AG20443 (cell line): Measurements from ENCODE around the gene VTI1A.
"Not testable (repeated sequence)": the region's sequence is repeated elsewhere in the genome, so short reads cannot be mapped to it uniquely, and the experiment has no call there.

Experiments
- DNase-seq: peaks from one replicate; pipeline ENCODE4 v3.0.0; 2012; ENCODE audit warnings: low spot score, mixed read lengths

The VTI1A gene

DNA sequence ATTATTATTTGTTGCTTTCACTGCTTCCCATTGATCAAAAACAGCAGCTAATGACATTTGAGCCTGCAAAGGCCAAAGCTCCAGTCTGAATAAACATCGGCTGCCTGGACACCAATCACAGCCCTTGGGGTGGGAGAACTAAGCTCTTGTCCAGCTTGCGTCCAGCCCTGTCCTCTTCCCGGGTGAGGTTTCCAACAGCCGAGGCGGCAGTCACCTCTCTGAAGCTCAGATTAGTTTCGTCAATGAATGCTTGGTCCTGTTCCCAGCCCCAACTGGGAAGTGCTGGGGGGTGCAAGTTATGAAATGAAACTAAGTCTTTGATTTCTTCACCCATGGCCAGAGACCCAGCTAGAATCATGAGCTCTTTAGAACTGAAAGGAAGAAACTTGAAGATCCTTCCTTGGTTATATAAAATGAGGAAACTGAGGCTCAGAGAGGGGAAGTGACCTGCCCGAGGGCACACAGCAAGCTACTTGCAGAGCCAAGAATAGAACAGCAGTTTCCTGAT lies 389.0 kb downstream of the VTI1A start:
- peak; percentile 29 for DNase-seq

DNA sequence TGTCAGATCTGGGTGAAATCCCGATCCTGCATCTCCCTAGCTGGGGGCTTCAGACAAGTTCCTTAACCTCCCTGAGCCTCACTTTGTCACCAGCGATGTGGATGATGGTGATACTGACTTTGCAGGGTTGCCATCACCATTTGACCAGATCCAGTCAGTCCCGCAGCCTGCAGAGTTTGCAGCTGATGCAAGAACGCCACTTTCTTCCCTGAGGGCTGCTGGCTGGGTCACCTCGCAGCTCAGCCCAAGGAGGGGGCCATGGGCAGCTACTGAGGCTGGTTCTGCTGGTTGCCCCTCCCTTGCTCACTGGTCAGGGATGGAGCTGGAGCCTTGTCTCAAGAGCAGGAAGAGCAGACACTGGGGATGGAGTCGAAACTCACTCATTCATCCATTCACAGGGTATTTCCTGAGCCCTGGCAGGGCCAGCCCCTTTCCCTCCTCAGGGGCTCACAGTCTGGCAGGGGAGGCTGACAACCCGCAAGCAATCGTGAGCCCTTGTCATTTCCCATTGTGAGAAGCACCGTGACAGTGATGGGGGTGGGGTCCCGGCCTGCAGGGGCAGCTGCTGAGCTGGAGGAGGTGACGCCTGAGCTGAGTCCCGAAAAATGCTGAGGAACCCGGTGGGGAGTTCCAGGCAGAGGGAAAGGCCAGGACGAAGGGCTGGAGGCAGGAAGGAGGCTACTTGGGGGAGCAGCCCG lies 391.9 kb downstream of the VTI1A start:
- DNase-seq = no peak

DNA sequence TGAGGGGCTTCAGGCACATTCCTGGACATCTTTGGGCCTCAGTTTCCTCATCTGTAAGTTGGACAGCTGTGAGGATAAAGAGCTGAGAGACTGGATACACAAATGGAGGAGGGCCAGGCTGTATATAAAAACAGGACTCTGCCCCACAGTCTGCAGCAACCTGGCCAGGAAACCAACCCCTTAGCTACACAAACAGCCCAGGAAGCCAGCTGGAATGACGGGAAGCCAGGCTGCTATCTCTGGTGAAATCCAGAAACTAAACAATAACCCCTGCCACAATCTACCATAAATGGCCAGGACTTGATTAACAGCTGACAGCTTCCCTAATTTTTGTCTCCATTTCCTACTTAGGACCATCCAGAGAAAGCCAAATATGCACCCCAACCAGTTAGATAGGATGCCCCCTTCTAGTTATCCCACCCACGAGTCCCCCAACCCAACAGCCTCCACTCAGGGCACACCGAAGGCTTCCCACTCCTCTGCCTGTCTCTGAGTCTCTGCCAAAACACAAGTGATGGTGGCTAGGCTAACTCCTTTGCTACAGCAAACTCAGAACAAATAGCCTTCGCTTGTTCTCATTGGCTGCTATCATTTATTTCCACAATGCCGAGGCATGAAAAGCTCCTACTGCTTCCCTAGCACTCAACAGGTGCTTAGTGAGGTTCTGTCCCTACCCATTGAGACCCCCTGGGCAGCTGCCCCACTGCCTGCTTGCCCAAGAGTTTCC lies 393.1 kb downstream of the VTI1A start:
- no peak for DNase-seq

DNA sequence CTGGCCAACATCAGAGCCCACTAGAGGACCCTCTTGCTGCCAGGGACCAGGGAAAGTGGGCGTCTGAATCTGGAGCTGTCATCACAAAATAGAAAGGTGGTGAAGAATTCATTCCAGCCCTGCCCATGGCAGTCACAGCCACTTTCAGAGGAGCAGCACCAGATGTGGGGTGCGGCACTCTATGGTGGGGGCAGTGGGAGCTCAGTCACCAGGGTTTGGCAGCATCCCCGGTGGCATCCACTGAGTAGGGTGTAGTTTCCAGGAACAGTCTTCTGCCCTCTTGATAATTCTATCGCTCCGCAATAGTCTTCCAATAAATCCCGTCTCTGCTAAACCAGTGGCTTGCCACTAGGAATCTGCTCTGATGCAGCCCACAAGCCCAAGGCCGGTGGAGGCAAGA lies 394.5 kb downstream of the VTI1A start:
- DNase-seq = peak; percentile 42

DNA sequence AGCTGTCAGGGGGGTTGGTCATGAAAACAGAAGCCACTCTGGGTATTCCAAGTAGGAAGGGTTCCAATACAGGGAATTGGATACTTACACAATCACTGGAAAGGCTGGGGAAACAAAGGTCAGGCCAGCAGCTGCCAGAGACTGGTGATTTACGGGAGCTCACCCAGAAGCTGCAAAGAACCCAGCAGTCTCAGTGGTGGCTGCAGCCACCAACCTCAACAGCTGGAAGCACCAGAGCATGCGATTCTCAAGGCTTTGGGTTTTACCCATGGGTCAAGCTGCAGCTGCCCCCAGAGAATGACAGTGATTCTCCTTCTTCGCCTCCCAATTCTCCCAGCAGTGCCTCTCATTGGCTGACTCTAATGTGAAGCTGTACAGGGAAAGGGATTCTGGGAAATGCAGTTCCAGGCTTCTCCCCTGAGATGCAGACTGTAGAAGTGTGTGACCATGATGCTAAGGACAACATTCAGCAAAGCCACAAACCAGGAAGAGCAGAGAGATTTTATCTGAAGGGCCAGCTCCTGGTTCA lies 395.9 kb downstream of the VTI1A start:
- peak; percentile 30 for DNase-seq

DNA sequence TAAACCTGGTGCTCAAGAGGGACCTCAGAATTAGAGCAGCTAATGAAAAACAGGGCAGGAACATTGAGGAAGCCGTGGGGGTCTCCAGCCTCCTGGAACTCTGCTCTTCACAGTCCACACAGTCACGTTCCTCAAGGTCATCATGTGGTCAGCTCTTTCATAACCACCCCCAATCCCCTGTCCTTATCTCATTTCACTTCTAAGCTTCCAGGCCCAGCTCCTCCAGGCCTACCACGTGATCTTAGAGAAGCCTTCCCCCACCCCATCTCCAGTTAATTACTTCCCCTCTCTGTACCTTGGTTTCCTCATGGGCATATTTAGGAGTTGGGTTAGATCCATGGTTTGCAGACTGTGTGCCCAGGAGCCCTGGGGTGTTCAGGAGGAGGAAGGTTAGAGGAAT lies 396.6 kb downstream of the VTI1A start:
- DNase-seq = no peak

DNA sequence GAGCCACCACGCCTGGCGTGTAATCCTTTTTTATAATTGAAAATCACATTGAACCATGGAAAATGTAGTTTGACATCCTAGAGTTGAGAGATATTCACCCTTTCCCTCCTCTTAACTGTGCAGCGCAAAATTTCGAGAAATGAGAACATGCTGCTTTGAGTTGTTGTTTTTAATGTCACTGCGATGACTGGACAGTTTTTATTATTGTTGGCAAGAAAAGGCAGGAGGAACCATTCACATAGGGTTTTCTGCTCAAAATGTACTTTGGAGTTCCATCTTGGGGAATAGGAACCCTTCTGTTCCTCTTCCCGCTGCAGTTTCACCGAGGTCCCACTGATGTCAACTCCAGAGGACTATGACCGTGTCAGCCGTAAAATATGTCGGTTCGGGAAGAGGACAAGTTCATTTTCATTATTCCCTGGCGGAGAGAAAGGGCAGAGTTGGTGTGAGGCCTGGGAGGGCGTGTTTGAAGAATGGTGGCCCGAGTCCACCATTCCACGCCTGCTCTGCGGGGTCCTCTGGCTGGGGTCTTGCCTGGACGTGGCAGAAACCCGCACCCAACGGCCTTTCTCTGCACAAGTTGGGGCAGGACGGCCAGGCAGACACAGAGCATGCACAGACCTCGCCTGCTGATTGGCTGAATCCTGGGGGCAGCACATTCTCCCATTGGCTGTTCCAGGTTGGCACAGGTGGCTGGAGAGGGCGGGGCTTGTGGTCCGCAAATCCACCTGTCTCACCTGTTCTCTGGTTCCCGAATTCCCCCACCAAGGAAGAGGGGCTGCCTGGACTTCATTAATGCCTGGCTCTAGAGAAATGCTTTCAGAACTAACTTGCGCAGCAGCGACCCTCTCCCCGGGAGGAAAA lies 397.9 kb downstream of the VTI1A start:
- no peak for DNase-seq

DNA sequence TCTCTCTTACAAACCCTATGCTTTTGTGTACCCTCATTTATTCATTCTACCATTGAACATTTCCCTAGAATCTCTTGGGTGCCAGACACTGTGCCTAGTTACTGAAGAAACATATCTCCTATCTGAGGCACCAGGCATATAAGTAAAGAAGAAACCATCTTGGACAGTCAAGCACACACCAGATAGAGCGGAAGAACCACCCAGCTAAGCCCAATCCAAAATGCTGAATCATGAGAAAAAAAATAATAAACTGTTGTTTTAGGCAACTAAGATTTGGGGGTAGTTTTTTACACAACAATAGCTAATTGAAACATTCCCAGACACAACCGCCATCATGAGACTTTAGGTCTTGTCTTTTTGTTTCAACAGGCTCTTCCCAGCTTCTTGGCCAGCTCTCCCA lies 400.8 kb downstream of the VTI1A start:
- DNase-seq = no peak

DNA sequence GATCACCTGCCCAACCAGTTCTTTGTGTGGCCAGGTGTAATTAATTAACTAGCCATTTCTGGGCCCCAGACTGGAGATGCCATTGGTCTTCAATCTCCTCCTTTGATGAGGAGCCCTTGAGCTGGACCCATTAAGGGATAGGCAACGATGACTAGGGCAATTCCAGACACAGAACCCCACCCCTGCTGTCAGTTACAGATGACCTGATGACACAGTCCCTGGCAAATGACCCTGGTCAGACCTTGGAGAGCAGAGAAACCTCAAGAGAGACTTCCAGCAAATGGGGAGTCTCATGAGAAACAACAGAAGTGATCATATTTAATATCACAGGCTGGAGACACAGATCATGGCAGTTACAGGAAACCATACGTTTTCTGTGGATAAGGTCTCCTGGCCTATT lies 401.2 kb downstream of the VTI1A start:
- no peak for DNase-seq

DNA sequence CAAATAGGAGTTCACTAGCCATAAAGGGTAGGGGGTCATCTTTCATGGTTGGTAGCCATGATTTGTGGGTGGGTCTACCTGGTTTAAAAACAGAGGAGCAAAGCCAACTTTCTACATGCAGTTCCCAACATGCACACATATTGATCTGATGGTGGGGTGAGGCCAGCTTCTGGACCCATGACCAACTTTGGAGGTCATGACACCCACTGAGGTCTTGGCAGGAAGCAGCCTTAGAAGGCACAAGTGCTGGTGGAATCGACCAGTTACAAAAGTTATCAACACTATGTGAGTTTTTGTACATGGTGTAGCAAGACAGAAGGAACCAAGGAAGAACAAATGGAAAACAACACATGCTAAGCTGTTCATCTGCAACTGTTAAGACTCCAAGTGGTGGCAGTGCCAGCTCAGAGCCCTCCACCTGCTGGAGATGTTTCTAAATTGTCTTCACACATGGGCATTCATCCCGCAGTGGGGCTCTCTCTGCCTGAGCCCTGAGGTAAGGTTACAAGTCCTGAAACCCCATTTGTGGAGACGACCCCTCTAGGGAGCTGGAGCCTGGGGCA lies 401.9 kb downstream of the VTI1A start:
- DNase-seq = no peak

DNA sequence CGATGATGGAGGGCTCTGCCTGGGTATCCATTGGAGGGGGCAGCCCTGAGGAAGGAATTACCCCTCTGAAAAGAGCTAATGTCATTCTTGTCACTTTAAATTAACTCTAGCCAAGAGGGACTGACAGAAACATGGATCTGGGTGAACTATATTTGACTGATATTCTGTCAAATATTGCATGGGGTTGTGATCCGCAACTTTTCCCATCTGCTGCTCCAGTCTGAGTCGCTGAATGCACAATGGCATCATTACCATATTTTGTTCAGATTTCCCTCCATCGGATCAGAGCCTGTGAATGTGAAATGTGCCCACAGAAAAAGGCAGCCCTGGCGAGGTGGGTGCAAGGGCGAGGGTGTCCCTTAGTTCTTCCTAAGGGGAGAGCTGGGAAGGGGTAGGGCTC lies 402.5 kb downstream of the VTI1A start:
- DNase-seq = no peak

DNA sequence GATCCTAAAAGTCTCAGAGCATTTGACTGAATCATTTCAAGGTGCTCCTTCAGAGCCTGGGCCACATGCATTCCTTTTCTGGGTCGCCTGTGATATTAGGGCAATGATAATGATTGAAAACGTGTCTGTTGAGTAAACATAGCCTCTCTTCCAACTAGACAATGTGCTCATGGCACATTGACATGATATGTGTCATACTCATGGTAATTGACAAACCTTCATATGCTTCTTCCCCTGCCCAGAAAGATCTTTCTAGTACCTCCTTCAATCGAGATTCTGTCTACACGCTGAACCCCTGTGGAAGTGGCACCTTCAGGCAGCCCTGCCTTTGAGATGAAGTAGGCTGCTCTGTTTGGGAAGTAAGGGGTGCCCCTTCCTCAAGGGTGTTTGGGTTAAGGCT lies 404.2 kb downstream of the VTI1A start:
- DNase-seq = no peak

DNA sequence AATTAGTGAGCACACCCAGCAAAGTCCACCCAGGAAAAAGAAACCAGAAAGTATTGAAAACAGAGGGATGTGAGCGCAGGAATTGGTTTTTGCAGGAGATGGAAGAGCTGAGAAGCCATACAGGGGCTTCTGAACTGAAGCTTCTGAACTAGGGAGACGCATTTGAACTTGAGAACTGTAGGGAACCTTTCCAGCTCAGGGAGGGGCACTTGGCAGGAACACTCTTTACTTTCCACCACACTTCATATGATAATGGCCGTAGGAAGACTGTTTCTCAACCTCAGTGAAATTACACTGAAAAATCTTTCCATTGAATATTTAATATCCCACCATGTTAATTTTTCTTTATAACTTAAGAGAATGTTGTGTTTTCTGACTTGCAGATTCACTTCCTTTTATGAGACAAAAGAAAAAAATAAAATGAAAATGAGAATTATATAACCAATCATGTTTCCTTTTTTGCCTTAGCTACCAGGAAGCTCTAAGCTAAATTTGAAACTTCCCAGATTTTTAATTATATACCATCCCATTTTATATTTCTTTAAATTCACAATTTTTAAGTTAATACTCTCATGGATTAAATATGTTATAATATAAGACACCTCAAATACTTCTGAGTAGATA lies 404.7 kb downstream of the VTI1A start:
- DNase-seq = no peak

DNA sequence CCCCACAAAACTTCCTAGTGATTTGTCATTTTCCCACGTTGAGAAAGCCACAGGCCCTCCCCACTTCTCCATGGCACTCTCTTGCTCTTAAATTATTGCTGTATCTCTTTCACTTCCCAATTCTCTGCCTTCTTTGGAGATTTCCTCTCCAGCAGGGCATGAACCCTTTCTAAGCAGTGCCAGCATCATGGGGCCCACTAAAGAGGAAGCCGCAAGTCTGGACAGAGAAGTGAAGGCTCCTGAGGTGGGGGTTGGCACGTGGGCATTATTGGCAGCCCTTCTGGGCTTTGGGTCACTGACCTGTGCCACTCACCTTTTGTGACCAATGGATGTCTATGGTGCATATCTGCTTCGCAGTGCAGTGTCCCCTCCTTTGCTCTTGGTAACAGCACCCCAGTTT lies 405.3 kb downstream of the VTI1A start:
- DNase-seq = no peak

DNA sequence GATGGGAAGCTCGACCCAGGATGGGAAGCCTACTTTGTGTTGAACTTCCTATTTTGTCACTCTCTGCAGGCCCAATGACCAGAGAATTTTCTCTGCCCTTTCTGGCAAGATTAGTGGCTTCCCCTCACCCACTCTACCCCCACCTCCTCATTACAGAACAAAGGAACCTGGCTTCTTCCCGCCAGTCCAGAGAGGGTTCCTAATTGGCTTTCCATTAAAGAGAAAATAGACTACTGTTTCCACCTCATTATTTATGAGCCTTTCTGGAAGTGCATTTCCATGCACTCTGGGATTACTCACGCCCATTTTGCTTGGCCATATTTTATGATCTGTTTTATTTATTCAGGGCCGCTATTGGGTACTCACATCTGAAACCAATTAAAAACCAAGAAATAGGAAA lies 408.1 kb downstream of the VTI1A start:
- no peak for DNase-seq

DNA sequence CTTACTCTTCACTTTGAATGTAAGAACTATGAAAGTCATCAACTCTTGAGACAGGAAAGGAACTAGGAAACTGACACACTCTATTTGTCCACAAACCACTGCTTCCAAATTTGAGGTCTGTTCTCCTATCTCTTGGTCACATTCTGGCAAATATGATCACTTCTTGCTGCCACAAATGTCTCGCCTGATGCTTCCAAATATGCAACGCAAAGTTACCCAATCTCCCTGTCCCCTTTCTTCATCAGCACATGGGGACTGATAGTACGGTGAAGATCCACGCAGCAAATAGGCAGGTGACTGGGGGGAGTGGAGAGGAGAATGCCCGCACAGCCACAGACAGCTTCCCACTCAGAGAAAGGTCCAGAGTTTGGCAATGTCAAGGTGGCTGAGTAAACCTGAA lies 410.5 kb downstream of the VTI1A start:
- DNase-seq = no peak

DNA sequence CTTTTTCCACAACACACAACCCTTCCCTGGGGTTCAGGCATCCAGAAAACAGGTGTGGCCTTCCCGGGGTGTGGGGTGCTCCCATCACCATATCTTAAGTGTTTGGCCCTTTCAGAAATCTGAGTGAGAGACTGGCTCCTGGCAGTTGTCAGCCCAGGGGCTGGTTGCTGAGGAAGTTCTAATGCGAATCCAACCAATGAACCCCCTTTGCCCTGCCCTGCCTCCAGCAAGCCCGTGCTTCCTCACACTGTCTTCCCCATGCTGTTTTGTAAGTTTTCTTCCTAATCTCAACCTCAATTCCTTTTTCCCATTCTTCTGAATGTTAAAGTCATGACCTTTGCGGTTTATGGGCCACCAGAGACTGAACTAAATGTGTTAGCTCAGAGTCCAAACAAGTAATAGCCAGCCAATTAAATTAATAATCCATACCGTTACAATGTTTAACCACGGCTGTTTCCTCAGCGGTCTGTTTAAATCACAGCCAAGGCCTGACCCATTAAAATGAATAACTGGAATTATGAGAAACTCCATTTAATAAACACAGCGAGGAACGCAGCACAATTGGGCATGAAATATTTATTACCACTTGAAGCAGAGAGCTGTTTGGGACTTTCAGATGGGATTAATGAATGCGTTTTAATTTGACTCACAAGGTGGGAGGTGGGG lies 412.1 kb downstream of the VTI1A start:
- DNase-seq = no peak

DNA sequence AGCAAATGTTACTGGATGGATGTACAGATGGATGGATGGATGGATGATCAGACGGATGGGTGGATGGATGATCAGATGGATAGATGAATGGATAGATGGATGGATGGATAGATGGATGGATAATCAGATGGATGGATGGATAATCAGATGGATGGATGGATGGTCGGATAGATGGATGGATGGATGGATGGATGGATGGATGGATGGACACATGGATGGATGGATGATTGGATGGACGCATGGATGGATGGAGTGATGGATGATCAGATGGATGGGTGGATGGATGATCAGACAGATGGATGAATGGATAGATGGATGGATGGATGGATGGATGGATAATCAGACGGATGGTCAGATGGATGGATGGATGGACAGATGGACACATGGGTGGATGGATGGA lies 412.8 kb downstream of the VTI1A start:
- no peak for DNase-seq

DNA sequence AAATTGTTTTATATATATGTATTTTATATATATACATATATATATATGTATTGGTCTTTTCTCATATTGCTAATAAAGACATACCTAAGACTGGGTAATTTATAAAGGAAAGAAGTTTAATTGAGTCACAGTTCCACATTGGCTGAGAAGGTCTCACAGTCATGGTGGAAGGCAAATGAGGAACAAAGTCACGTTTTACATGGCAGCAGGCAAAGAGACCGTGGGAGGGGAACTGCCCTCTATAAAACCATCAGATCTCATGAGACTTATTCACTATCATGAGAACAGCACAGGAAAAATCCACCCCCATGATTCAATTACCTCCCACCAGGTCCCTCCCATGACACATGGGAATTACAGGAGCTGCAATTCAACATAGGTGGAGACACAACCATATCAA lies 416.4 kb downstream of the VTI1A start:
- not testable (repeated sequence) for DNase-seq
